Measurements from ENCODE around the gene GABRG3.

GRCh38 chr15:27271258-27271657 is 300.3 kb downstream of the GABRG3 start:
- TF ChIP-seq CTCF (optimal IDR thresholded peaks at IDR 0.05 in 1 of 3, IDR thresholded peaks at IDR 0.05 in 1 of 3, conservative IDR thresholded peaks at IDR 0.05 in 1 of 3; ENCODE audit: extremely low read depth in 1 of 3, insufficient read depth in 2 of 3, low read length in 3 of 3) = no peak
- no peak for TF ChIP-seq EZH2 (IDR thresholded peaks at IDR 0.05; ENCODE audit: low read length)
